ENCODE measurements around the gene HIPK2. TPM values are rescaled to one million over a fixed set of nuclear protein-coding genes. Genes with fewer than 3 reads are reported as not detected.

Gene HIPK2
- total RNA-seq, 1 experiment from 2014 or later: 64.3 TPM

- H3K36me3 Mint-ChIP-seq (ENCODE audit: insufficient read depth, unreplicated experiment): peaks cover 41% of the 10 kb centered on the region
- TSS peak; percentile 10 for BruUV-seq (replicated peaks)
- no peaks in the 10 kb centered on the region for H3K9me3 Mint-ChIP-seq (ENCODE audit: unreplicated experiment)
- intact Hi-C loops (cut with micrococcal nuclease): no loop called here
- no peak for TF ChIP-seq CTCF (IDR thresholded peaks at IDR 0.05; ENCODE audit: unreplicated experiment)
- DNase-seq (ENCODE audit: unreplicated experiment): no peak
- ChIA-PET POLR2A (interaction anchor here (1.0 to 5.0 kb wide), 16 partner anchors 9 to 87 kb away, joined by 3 to 72 read pairs (median 5); partner anchors contain the start of gene HIPK2), CTCF (interaction anchor here (0.8 to 1.3 kb wide), 6 partner anchors 48 to 184 kb away, joined by 3 read pairs; no protein-coding TSS in a partner anchor)
- peaks cover 73% of the 10 kb centered on the region for H3K4me1 Mint-ChIP-seq (ENCODE audit: insufficient read depth, unreplicated experiment)
- peak overlapping the region; percentile 57 for H3K4me3 Mint-ChIP-seq (ENCODE audit: unreplicated experiment)
- H3K27me3 Mint-ChIP-seq (ENCODE audit: insufficient read depth, unreplicated experiment): no peaks in the 10 kb centered on the region
- H3K27ac Mint-ChIP-seq (ENCODE audit: low read depth, unreplicated experiment): peak overlapping the region; percentile 87
Observed at GRCh38 chr7:139732471-139733167, 45.2 kb downstream of the HIPK2 start.

GRCh38 chr7:139731802-139732470, 45.9 kb downstream of the HIPK2 start:
- no peaks in the 10 kb centered on the region for H3K27me3 Mint-ChIP-seq (ENCODE audit: insufficient read depth, unreplicated experiment)
- peaks cover 36% of the 10 kb centered on the region for H3K36me3 Mint-ChIP-seq (ENCODE audit: insufficient read depth, unreplicated experiment)
- peak overlapping the region; percentile 57 for H3K4me3 Mint-ChIP-seq (ENCODE audit: unreplicated experiment)
- peak overlapping the region; percentile 87 for H3K27ac Mint-ChIP-seq (ENCODE audit: low read depth, unreplicated experiment)
- BruUV-seq (replicated peaks): TSS peak; percentile 34
- no peak for TF ChIP-seq CTCF (IDR thresholded peaks at IDR 0.05; ENCODE audit: unreplicated experiment)
- peak; percentile 98 for DNase-seq (ENCODE audit: unreplicated experiment)
- CTCF ChIA-PET: interaction anchor here (0.7 to 1.3 kb wide), 8 partner anchors 48 to 184 kb away, joined by 3 read pairs; no protein-coding TSS in a partner anchor
- no peaks in the 10 kb centered on the region for H3K9me3 Mint-ChIP-seq (ENCODE audit: unreplicated experiment)
- POLR2A ChIA-PET: interaction anchor here (0.6 to 5.0 kb wide), 21 partner anchors 9 to 585 kb away, joined by 3 to 72 read pairs (median 5); partner anchors contain the start of gene HIPK2
- intact Hi-C loops (cut with micrococcal nuclease): no loop called here
- peaks cover 73% of the 10 kb centered on the region for H3K4me1 Mint-ChIP-seq (ENCODE audit: insufficient read depth, unreplicated experiment)

- no TSS peak for BruUV-seq (replicated peaks)
- Mint-ChIP-seq H3K9me3 (ENCODE audit: unreplicated experiment) (no peaks in the 10 kb centered on the region), H3K36me3 (ENCODE audit: insufficient read depth, unreplicated experiment) (peaks cover 43% of the 10 kb centered on the region), H3K27ac (ENCODE audit: low read depth, unreplicated experiment) (peak overlapping the region; percentile 87), H3K27me3 (ENCODE audit: insufficient read depth, unreplicated experiment) (no peaks in the 10 kb centered on the region), H3K4me3 (ENCODE audit: unreplicated experiment) (peak overlapping the region; percentile 57), H3K4me1 (ENCODE audit: insufficient read depth, unreplicated experiment) (peaks cover 73% of the 10 kb centered on the region)
- TF ChIP-seq CTCF (IDR thresholded peaks at IDR 0.05; ENCODE audit: unreplicated experiment): no peak
- peak; percentile 55 for DNase-seq (ENCODE audit: unreplicated experiment)
- POLR2A ChIA-PET: interaction anchor here (0.6 to 5.0 kb wide), 15 partner anchors 8 to 612 kb away, joined by 3 to 72 read pairs (median 5); partner anchors contain the start of gene HIPK2
- intact Hi-C loops (cut with micrococcal nuclease): no loop called here
- CTCF ChIA-PET: interaction anchor here (0.7 to 1.3 kb wide), 4 partner anchors 47 to 110 kb away, joined by 3 read pairs; no protein-coding TSS in a partner anchor
Observed at GRCh38 chr7:139730746-139731612, 46.8 kb downstream of the HIPK2 start.
